ENCODE results near the gene PSMD1.
"Not testable (repeated sequence)": the region's sequence is repeated elsewhere in the genome, so short reads cannot be mapped to it uniquely, and the experiment has no call there.

The PSMD1 gene

GRCh38 chr2:231058761-231059550 is 2.3 kb downstream of the PSMD1 start:
- Histone ChIP-seq H3K27me3 (ENCODE audit: control insufficient read depth, insufficient read depth, low read length) (no peaks in the 10 kb centered on the region), H3K9me3 (ENCODE audit: control insufficient read depth, insufficient read depth, low read length) (no peaks in the 10 kb centered on the region), H3K36me3 (ENCODE audit: control insufficient read depth, insufficient read depth, low read length) (peaks cover 7% of the 10 kb centered on the region; the same call in 1 of the 2 replicates), H3K4me3 (ENCODE audit: low read length) (no peak overlapping the region), H3K27ac (ENCODE audit: low read length) (no peak overlapping the region), H3K4me1 (ENCODE audit: control insufficient read depth, insufficient read depth, low read length) (no peaks in the 10 kb centered on the region)
- WGBS (ENCODE audit: insufficient coverage, insufficient read length), result 100% methylated on average over 1 of the region's 4 CpGs
- DNase-seq (ENCODE audit: low read depth, low spot score), result no peak

GRCh38 chr2:231059756-231060155 is 3.1 kb downstream of the PSMD1 start:
- DNase-seq (ENCODE audit: low read depth, low spot score), result no peak
- Histone ChIP-seq H3K36me3 (ENCODE audit: control insufficient read depth, insufficient read depth, low read length) (peaks cover 7% of the 10 kb centered on the region; the same call in 1 of the 2 replicates), H3K27ac (ENCODE audit: low read length) (no peak overlapping the region), H3K9me3 (ENCODE audit: control insufficient read depth, insufficient read depth, low read length) (no peaks in the 10 kb centered on the region), H3K27me3 (ENCODE audit: control insufficient read depth, insufficient read depth, low read length) (no peaks in the 10 kb centered on the region), H3K4me3 (ENCODE audit: low read length) (no peak overlapping the region), H3K4me1 (ENCODE audit: control insufficient read depth, insufficient read depth, low read length) (no peaks in the 10 kb centered on the region)
- WGBS (ENCODE audit: insufficient coverage, insufficient read length), result no CpG with 5 or more reads among the region's 2 CpGs

- H3K27me3 ChIP-seq (ENCODE audit: control insufficient read depth, insufficient read depth, low read length), result no peaks in the 10 kb centered on the region
- no peak overlapping the region for H3K27ac ChIP-seq (ENCODE audit: low read length)
- H3K4me1 ChIP-seq (ENCODE audit: control insufficient read depth, insufficient read depth, low read length), result no peaks in the 10 kb centered on the region
- H3K36me3 ChIP-seq (ENCODE audit: control insufficient read depth, insufficient read depth, low read length), result peaks cover 10% of the 10 kb centered on the region; the same call in 1 of the 2 replicates
- no peaks in the 10 kb centered on the region for H3K9me3 ChIP-seq (ENCODE audit: control insufficient read depth, insufficient read depth, low read length)
- H3K4me3 ChIP-seq (ENCODE audit: low read length), result no peak overlapping the region
- no peak for DNase-seq (ENCODE audit: low read depth, low spot score)
- WGBS (ENCODE audit: insufficient coverage, insufficient read length), result no CpG with 5 or more reads among the region's 3 CpGs
Measured at GRCh38 chr2:231062776-231063175, 6.1 kb downstream of the PSMD1 start.

- Histone ChIP-seq H3K27ac (ENCODE audit: low read length) (no peak overlapping the region), H3K4me1 (ENCODE audit: control insufficient read depth, insufficient read depth, low read length) (no peaks in the 10 kb centered on the region), H3K9me3 (ENCODE audit: control insufficient read depth, insufficient read depth, low read length) (no peaks in the 10 kb centered on the region), H3K4me3 (ENCODE audit: low read length) (no peak overlapping the region), H3K27me3 (ENCODE audit: control insufficient read depth, insufficient read depth, low read length) (no peaks in the 10 kb centered on the region), H3K36me3 (ENCODE audit: control insufficient read depth, insufficient read depth, low read length) (peaks cover 10% of the 10 kb centered on the region; the same call in 1 of the 2 replicates)
- no peak for DNase-seq (ENCODE audit: low read depth, low spot score)
- WGBS (ENCODE audit: insufficient coverage, insufficient read length), result no CpG with 5 or more reads among the region's 1 CpG
Measured at GRCh38 chr2:231063347-231063746, 6.7 kb downstream of the PSMD1 start.

- no peak overlapping the region for H3K27ac ChIP-seq (ENCODE audit: low read length)
- no peak overlapping the region for H3K4me3 ChIP-seq (ENCODE audit: low read length)
- H3K9me3 ChIP-seq (ENCODE audit: control insufficient read depth, insufficient read depth, low read length), result no peaks in the 10 kb centered on the region
- H3K27me3 ChIP-seq (ENCODE audit: control insufficient read depth, insufficient read depth, low read length), result no peaks in the 10 kb centered on the region
- WGBS (ENCODE audit: insufficient coverage, insufficient read length), result no CpG with 5 or more reads among the region's 1 CpG
- DNase-seq (ENCODE audit: low read depth, low spot score), result no peak
- H3K4me1 ChIP-seq (ENCODE audit: control insufficient read depth, insufficient read depth, low read length), result no peaks in the 10 kb centered on the region
- peaks cover 10% of the 10 kb centered on the region; the same call in 1 of the 2 replicates for H3K36me3 ChIP-seq (ENCODE audit: control insufficient read depth, insufficient read depth, low read length)
Measured at GRCh38 chr2:231065966-231066365, 9.3 kb downstream of the PSMD1 start.

- WGBS (ENCODE audit: insufficient coverage, insufficient read length), result no CpG with 5 or more reads among the region's 8 CpGs
- H3K27me3 ChIP-seq (ENCODE audit: control insufficient read depth, insufficient read depth, low read length); H3K27ac ChIP-seq (ENCODE audit: low read length); H3K4me3 ChIP-seq (ENCODE audit: low read length); H3K4me1 ChIP-seq (ENCODE audit: control insufficient read depth, insufficient read depth, low read length); H3K9me3 ChIP-seq (ENCODE audit: control insufficient read depth, insufficient read depth, low read length); H3K36me3 ChIP-seq (ENCODE audit: control insufficient read depth, insufficient read depth, low read length); DNase-seq (ENCODE audit: low read depth, low spot score): not testable (repeated sequence)
Measured at GRCh38 chr2:231067531-231067930, 10.9 kb downstream of the PSMD1 start.

- no CpG with 5 or more reads among the region's 5 CpGs for WGBS (ENCODE audit: insufficient coverage, insufficient read length)
Measured at GRCh38 chr2:231068525-231069222, 12.0 kb downstream of the PSMD1 start.

GRCh38 chr2:231069379-231070054 is 12.8 kb downstream of the PSMD1 start:
- Histone ChIP-seq H3K36me3 (ENCODE audit: control insufficient read depth, insufficient read depth, low read length) (peaks cover 5% of the 10 kb centered on the region; the same call in 1 of the 2 replicates), H3K9me3 (ENCODE audit: control insufficient read depth, insufficient read depth, low read length) (no peaks in the 10 kb centered on the region), H3K27ac (ENCODE audit: low read length) (no peak overlapping the region), H3K4me3 (ENCODE audit: low read length) (no peak overlapping the region), H3K27me3 (ENCODE audit: control insufficient read depth, insufficient read depth, low read length) (no peaks in the 10 kb centered on the region), H3K4me1 (ENCODE audit: control insufficient read depth, insufficient read depth, low read length) (no peaks in the 10 kb centered on the region)
- no peak for DNase-seq (ENCODE audit: low read depth, low spot score)
- no CpG with 5 or more reads among the region's 1 CpG for WGBS (ENCODE audit: insufficient coverage, insufficient read length)

More at GRCh38 chr2:231068525-231069222, 12.0 kb downstream of the PSMD1 start:
- no peak overlapping the region for H3K4me3 ChIP-seq (ENCODE audit: low read length)
- peaks cover 5% of the 10 kb centered on the region; the same call in 1 of the 2 replicates for H3K36me3 ChIP-seq (ENCODE audit: control insufficient read depth, insufficient read depth, low read length)
- H3K4me1 ChIP-seq (ENCODE audit: control insufficient read depth, insufficient read depth, low read length), result no peaks in the 10 kb centered on the region
- H3K27me3 ChIP-seq (ENCODE audit: control insufficient read depth, insufficient read depth, low read length), result no peaks in the 10 kb centered on the region
- no peaks in the 10 kb centered on the region for H3K9me3 ChIP-seq (ENCODE audit: control insufficient read depth, insufficient read depth, low read length)
- no peak overlapping the region for H3K27ac ChIP-seq (ENCODE audit: low read length)
- DNase-seq (ENCODE audit: low read depth, low spot score), result no peak

- no peak overlapping the region for H3K4me3 ChIP-seq (ENCODE audit: low read length)
- H3K27ac ChIP-seq (ENCODE audit: low read length), result no peak overlapping the region
- H3K36me3 ChIP-seq (ENCODE audit: control insufficient read depth, insufficient read depth, low read length), result peaks cover 32% of the 10 kb centered on the region; the same call in 1 of the 2 replicates
- DNase-seq (ENCODE audit: low read depth, low spot score), result no peak
- H3K4me1 ChIP-seq (ENCODE audit: control insufficient read depth, insufficient read depth, low read length), result no peaks in the 10 kb centered on the region
- no peaks in the 10 kb centered on the region for H3K9me3 ChIP-seq (ENCODE audit: control insufficient read depth, insufficient read depth, low read length)
- H3K27me3 ChIP-seq (ENCODE audit: control insufficient read depth, insufficient read depth, low read length), result no peaks in the 10 kb centered on the region
- no CpG with 5 or more reads among the region's 1 CpG for WGBS (ENCODE audit: insufficient coverage, insufficient read length)
Measured at GRCh38 chr2:231084565-231084964, 27.9 kb downstream of the PSMD1 start.

- no peak overlapping the region for H3K27ac ChIP-seq (ENCODE audit: low read length)
- H3K27me3 ChIP-seq (ENCODE audit: control insufficient read depth, insufficient read depth, low read length), result no peaks in the 10 kb centered on the region
- H3K4me3 ChIP-seq (ENCODE audit: low read length), result no peak overlapping the region
- DNase-seq (ENCODE audit: low read depth, low spot score), result no peak
- H3K9me3 ChIP-seq (ENCODE audit: control insufficient read depth, insufficient read depth, low read length), result no peaks in the 10 kb centered on the region
- no peaks in the 10 kb centered on the region for H3K4me1 ChIP-seq (ENCODE audit: control insufficient read depth, insufficient read depth, low read length)
- no CpG with 5 or more reads among the region's 4 CpGs for WGBS (ENCODE audit: insufficient coverage, insufficient read length)
- H3K36me3 ChIP-seq (ENCODE audit: control insufficient read depth, insufficient read depth, low read length), result peaks cover 13% of the 10 kb centered on the region; the same call in 1 of the 2 replicates
Measured at GRCh38 chr2:231088754-231089153, 32.1 kb downstream of the PSMD1 start.
